GM10847 (cell line): ENCODE measurements around the gene ENPP3.

ENCODE experiments used
- POLR2A ChIP-seq: IDR thresholded peaks from 2 replicates; pipeline ENCODE4 v1.6.1; 2011; ENCODE audit not compliant: insufficient read length; ENCODE audit errors: extremely low read depth

The ENPP3 gene

DNA sequence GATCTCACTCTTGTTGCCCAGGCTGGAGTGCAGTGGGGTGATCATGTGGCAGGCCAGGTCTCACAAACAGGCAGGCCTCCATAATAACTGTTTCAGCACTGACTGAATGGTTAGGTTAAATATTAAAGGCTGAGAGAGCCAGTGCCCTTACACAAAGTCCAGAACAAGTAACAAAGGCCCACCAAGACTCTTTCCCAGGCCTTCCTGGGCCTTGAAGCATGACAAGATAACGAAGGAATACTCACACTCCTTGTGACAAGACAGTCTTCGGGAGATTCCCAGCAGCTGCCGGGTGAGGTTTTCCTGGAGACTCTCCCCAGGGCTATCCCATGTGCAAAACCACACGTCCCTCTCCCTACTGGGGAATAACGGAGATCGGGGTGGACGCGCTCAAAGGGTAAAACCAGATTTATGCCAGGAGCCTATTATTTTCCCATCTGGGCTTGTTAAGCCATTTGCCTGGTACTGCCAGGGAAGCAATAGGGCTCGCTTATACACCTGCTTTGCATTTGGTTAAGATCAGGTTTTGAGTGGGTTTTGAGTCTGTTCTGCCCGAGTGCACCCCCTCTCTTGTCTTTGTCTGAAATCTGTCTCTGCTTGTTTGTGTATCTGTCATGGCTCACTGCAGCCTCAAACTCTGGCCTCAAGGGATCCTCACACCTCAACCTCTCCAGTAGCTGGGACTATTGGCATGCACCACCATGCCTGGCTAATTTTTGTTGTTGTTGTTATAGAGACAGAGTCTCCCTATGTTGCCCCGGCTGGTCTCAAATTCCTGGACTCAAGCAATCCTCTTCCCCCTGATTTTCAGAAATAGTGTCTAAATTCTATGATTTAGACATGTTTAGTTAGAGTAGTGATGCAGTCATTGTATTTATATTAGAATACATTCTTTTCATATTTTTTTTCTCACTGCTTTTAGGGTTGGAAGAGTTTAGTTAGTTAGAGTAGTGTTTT, 1.4 kb upstream of the ENPP3 start:
- TF ChIP-seq POLR2A: no peak

DNA sequence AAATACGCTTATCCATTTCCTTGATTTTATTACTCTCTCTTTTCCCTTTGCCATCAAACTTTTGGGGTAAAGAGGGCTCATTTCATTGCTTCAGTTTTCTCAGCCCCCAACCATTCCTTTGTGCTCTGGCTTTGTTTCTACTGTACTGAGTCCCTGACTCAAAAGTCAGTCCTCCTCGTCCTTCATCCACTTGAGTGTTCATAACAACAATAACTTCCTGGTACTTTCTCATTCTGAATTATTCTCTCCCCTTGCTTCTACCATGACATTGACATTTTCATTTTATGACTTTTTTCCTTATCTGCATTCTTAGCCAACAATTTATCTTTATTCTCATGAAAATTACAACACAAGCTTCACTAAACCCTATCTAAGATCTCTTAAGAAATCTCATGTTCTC, 911 bp downstream of the ENPP3 start:
- no peak for TF ChIP-seq POLR2A

DNA sequence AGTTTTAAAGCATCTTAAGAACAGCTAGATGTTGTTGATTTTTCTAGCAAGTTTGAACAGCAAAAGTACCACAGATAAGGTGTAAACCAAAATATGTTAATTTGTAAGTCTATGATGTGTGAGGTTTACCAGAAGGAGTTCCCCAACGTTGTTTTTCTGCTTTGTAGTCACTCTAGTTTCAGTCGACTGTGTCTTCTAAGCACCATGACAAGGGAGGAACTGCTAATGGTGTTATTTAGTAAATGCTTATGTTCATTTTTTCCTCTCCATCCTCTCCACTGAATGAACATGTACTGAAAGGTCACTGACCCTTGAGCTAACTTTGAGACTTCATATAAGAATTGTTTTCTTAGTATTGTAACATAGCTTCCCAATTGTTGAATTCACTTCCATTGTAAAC, 3.0 kb downstream of the ENPP3 start:
- TF ChIP-seq POLR2A: no peak

DNA sequence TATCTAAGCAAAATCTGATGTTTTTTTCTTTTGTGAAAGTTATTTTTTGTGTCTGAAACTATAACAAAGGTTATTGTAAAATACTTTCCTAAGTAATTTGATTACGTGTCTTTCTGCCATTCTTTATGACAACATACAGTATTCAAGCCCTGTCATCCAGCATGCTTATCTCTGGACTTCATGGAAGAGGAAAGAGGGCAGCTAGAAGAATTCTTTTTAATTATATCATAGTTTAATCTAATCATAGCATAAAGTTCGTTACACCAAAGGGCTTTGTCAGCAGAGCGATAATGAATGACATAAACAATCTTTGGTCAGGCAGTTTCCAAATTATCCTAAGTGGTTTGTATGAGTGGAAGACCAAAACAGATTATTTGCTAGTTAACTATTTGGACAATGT, 3.5 kb downstream of the ENPP3 start:
- TF ChIP-seq POLR2A: no peak

DNA sequence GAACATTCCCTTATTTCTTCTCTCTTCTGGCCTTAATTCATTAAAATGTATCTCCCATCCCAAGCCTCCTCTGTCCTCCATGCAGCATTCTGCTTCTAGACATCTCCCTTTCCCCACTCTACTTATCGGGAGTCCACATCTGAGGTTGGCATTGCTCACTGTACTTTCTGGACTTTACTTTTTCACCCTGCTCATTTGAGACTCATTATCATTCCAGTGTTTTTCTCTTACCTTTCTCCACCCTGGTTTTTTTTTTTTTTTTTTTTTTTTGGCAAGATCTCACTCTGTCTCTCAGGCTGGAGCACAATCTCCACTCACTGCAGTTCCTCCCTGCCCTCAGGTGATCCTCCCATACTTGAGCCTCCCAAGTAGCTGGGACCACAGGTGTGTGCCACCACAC, 4.5 kb downstream of the ENPP3 start:
- TF ChIP-seq POLR2A: no peak

DNA sequence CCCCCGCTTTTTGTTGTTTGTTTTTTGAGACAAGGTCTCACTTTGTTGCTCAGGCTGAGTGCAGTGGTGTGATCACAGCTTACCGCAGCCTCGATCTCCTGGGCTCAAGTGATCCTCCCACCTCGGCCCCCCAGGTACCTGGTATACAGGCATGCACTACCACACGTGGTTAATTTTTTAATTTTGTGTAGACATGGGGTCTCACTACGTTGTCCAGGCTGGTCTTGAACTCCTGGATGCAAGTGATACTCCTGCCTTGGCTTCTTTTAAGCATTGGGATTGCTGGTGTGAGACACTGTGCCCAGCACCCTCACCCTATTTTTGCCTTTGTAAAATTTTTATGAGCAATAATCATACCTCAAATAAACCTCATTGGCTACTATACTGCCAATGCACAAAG, 5.5 kb downstream of the ENPP3 start:
- no peak for TF ChIP-seq POLR2A

DNA sequence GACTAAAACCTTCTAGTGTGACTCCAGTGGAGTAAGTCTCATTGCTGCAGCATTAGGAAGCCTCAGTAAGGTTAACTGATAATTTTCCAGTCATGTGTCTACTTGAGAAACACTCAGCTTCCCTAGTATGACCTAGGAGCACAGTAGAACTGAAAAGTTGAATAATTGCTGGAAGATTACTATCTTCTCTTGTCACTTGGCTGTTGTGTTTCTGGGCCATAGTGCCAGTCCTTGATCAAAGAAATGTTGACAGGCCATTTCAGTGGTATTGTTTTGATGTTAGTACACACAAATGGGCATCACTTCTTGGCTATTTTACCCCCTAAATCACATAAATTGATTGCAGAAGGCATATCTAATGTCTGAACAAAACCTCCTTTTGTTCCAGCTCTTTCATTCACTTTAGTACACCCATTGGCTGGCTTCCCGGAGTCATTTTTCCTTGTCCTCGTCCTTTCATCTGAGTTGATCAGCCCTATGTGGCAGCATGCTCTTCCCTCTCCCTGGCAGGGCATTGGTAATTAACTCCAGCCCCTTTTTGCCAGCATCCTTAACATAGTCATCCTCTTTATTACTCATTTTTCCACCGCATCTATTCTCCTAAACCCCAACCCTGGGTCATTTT, 6.0 kb downstream of the ENPP3 start:
- no peak for TF ChIP-seq POLR2A

DNA sequence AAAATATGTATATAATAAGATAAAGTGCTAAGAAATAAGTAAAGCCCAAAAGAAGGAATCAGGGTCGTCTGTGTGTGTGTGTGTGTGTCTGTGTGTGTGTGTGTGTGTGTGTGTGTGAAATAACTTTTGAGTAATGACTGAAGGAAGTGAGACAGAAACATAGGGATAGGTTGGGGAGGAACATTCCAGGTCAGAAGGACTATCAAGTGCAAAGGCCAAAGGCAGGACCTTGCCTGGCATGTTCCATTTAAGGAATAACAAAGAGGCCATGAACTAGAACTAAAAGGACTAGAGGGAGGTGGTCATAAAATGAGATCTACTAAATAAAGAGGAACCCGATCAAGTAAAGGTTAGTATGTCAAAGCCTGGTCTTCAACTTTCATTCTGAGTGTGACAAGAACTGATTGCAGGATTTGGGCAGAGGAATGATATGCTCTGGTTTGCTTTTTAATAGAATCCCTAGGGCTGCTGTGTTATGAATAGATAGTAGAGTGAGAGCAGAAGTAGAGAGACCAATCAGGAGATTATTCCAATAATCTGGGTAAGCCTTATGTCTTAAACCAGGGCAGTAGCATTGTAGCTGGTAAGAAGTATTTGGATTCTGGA, 6.9 kb downstream of the ENPP3 start:
- TF ChIP-seq POLR2A: no peak

DNA sequence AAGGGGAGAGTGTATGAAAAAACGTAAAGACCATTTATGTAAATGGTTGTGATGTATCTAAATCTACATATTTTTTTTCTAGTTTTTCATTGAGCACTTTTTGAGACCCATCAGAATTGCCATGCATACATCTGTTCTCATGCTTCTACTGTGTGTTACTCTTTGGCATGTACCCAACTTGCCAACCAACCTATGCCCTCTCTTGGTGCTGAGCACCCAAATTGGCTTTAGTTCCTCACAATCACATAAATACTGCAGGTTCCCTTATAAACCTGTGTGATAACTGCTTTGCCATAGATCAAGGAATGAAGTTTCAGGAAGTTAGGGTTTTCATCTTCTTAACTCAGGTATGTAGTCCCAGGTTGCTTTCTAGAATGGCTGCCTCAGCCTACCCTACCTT, 7.8 kb downstream of the ENPP3 start:
- no peak for TF ChIP-seq POLR2A

DNA sequence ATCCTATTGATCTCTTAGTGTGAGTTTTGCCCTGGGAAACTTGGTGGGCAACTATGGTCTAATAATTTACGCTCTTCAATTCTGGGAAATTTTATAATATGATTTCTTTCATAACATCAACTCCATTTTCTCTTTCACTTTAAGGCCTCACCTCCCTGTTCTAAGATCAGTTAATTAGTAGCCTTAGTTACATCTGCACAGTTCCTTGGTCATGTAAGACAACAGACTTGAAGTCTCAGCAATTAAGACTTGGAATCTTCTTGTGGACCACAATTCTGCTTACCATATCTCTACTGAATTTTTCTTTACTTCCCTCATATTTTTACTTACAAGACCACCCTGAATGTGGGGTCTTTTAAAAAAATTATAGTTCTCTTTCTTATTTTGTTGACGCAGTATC, 8.7 kb downstream of the ENPP3 start:
- no peak for TF ChIP-seq POLR2A

DNA sequence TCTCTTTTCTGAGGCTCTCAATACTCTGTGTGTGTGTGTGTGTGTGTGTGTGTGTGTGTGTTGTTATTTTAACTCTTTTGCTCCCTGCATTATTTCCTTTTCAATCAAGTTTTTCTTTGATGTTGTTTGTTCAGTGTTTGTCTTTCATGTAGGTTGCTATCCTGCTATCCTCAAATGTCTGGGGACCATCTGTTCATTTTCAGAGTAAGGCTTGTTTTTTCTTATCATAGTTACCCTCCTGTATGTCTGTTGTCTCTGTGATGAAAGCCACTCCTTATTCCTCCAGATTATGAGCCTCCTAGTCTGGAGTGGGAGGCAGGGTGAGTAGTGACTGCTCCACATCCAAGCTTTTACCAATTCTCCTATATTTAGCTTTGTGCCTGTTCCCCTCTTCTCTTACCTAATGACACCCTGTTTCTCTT, 9.2 kb downstream of the ENPP3 start:
- TF ChIP-seq POLR2A: no peak

DNA sequence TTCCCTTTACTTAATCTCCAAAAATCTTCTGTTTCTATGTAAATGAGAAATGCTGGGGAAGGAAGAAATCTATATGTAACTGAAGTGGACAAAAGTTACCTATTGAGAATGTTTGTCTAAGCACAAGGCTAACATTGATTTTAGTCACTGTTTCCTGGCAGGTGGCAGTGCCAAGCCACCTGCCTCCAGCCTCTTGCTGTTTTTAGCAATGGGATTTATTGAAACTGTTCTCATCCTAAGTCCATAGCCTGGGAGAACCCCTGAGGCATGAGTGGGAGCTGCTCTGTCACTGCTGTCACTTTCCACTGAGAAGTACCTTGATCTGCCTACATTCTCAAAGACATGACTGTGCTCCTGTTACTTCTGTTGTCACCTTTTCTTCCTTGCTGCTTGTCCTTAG, 14.7 kb downstream of the ENPP3 start:
- no peak for TF ChIP-seq POLR2A

DNA sequence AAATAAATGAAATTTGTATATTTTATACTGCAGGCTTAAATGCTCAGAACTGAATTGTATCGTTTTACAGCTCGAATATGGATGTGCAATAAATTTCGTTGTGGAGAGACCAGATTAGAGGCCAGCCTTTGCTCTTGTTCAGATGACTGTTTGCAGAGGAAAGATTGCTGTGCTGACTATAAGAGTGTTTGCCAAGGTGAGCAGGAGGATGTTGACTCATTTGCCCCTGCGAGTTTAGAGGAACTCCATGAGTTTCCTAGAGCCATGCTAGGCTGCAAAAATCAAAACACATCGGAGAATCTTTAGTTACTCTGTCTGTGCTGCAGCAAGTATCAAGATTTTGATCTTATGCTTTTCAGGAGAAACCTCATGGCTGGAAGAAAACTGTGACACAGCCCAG, 15.4 kb downstream of the ENPP3 start:
- no peak for TF ChIP-seq POLR2A

DNA sequence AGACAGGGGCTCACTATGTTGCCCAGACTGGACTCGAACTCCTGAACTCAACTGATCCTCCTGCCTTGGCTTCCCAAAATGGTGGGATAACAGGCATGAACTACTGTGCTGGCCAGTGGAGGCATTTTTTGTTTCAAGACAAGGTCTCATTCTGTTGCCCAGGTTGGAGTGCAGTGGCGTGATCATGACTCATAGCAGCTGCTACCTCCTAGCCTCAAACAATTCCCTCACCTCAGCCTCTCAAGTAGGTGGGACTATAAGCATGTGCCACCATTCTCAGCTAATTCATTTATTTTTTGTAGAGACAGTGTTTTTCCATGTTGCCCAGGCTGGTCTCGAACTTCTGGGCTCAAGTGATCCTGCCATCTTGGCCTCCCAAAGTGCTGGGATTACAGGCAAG, 17.2 kb downstream of the ENPP3 start:
- TF ChIP-seq POLR2A: no peak

DNA sequence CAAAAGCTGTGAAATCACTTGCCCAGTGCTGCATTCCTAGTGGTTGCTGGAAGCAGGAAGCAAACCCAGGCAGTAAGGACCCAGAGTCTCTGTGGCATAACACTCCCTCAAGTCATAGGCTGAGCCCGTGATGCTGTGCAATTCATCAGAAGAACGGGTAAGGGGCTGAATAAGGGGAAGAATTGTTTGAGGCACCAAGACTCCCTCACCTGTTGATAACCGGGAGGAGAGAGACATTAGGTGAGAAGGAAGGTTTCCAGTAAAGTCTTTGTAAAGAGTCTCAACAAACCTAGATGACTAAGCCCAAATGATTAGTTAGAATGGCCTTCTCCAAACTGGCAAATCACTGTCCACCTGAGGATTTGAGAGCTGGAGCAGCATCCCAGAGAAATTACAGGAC, 18.3 kb downstream of the ENPP3 start:
- no peak for TF ChIP-seq POLR2A

DNA sequence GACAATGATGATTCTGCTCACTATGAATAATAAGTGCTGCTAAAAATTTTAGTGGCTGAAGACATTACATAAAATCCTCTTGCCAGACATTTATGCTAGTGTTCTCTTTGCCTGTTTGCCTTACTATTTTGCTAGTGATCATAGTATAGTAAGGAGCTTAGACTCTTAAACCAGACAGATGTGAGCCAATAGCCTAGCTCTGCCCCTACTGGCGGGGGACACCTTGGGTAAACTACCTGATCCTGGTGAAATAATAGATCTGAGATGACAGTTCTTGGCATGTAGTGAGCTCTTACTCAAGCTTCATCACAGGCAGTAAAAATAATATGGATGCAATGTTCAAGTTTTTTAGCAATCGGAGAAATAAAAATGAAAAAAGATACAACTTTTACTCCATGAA, 18.8 kb downstream of the ENPP3 start:
- TF ChIP-seq POLR2A: no peak
